NK-92 (cell line): ENCODE measurements around the gene DNAI4.
"Not testable (repeated sequence)": the region's sequence is repeated elsewhere in the genome, so short reads cannot be mapped to it uniquely, and the experiment has no call there.

Experiments used
- DNase-seq: peaks from one replicate; lab custom pipeline; 2025; ENCODE audit not compliant: unreplicated experiment; lab: John Stamatoyannopoulos, UW

Gene DNAI4

DNA sequence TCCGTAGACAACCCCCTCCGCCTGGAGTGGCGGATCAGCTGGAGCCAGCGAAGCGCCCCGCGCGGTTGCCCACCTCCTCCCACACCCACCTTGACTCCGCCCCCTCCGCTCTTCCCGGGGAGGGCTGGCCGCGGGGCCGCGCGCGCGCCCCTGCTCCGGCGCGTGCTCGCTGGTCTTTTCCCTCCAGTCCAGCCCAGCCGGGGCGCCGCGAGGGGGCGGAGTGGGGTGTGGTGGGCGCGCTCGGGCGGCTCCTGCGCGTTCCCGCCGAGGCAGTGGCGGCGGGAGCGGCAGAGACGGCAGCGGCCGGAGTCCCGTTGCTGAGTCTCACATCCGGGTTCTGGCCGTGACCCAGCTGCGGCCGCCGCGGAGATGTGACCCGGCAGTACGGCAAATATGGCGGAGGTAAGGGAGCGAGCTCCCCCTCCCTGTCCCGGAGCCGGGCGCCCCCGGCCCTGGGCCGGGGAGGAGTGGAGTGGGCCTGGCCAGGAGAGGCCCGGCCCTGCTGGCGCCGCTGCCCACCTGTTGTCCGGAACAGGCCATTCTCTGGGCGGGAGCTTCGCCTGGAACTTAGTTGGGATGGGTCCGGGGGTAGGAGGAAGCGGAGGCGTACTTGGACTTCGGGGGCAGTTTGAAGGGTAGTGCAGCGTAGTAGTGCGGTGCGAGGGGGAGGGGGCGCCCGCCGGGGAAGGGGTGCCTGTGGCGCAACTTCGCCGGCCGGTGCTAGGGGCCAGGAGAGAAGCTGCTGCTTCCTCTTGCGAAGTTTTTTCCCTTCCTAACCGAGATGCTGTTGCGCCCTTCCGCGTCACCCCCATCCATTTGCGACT, 5.6 kb upstream of the DNAI4 start:
- peak; percentile 49 for DNase-seq

DNA sequence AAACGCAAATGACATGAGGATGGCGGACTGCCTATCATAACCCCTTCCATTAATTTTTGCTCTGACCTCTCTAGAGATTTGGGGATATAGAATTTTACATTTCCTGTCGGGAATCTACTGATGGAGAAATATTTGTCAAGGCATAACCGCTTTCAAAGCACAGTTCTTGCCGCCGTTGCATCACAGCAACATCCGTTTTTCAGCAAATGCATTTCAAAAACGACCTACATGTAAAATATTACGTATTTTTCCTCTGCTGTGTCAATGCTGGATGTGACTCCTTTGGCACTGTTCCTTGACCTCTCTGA, 5.0 kb upstream of the DNAI4 start:
- DNase-seq, result no peak

DNA sequence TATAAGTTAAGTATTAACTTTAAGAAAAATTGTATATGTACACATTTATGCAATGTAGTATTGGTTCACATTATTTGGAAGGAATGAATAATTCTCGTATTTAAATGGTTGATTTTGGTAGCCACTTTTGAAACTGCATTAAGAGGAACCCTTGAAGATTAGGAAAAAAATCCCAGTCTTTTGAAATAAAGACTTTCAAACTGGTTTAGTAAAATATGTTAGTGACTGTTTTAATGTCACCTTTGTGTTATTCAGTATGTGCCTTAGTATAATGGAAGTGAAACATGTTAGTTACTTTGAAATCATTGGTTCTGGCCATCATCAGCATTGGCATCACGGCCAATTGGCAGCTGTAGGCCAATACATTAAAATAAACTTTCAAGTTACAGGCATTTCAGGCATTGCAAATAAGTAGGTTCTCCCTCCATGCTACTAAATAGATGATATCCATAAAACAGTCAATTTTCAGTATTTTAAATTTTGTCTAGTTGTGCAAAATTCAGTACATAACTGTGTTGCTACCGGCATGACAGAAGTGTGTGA, 4.6 kb upstream of the DNAI4 start:
- no peak for DNase-seq

DNA sequence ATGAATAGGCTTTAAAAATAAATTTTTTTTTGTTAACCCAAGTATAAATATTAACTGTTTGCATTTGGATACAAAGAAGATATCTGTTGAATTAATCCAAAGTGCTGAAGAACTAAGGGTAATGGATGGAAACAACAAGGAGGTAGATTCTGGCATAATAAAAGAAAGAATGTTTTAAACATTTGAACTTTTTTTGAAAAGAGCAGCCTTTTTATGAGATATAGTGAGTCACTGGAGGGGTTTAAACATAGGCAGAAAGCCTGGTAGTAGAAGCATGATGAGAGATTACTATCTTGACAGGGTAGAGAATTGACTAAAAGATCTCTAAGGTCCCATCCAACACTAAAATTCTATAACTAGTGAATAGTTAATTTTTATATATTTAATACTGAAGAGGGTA, 2.9 kb upstream of the DNAI4 start:
- DNase-seq, result no peak

DNA sequence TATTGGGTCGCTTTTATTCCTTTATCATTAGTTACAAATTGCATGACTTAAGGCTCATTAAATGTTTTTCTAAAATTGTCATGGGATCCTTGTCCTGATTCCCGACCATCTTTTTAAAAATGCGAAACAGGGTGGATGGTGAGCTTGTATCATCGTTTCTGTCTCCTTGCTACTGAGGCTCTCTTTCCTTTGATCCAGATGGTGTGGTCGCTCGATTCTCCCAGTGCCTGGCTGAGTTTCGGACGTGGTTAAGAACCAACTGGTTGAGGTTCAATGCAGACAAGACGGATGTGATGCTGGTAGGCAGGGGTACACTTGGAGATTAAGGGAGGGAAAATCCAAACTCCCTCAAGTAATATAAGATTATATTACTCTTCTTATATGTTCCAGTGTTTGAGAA, 1.3 kb upstream of the DNAI4 start:
- no peak for DNase-seq

DNA sequence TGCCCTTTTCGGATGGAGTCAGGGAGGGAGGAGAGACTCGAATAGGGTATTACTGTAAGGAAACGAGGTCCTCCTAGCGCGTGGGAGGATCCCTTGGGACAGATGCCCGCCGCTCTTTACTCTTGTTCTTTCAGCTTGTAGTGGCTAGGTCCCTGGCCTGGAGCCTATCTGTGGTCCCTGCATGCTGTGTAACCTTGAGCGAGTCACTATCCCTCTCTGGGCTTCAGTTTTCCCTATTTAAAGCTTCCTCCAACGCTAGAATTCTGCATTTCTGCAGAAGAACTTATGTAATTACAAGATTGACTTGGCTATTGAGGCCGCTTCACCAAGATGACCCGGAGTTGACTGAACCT, 878 bp upstream of the DNAI4 start:
- DNase-seq, result no peak

DNA sequence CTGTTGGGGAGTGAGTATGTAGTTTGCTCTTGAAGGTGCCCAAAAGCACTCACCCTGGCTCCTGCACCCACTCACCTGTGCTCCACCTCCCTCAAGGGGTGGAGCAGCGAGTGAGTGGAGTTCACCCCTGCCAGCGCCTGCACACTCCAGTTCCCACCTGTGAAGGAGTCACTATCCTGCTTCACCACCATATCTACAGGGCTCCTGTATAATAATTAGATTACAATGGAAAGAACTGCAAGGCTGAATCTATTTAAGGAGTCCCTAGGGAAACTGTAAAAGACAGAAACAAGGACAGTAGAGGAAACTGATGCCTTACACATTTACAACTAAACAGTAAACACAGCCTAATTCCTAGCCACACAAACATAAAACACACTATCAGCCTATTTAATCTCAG, 4.1 kb downstream of the DNAI4 start:
- DNase-seq, result no peak

DNA sequence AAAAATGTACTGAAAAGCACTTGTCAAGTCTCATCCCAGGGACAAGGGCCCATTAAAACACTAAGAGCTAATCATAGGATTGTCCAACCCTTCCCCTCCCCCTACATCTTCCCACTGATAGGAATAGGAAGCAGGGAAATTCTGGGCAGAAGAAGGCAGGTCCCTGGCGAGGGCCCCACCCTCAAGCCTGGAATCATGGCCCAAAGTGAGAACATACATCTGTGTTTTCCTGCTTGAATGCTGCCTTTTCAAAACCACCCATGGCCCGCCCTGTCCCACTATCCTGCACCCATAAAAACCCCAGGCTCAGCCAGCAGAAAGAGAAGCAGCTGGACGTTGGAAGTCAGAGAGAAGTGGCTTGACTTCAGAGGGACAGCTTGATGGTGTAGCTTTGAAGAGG, 4.8 kb downstream of the DNAI4 start:
- DNase-seq, result no peak

DNA sequence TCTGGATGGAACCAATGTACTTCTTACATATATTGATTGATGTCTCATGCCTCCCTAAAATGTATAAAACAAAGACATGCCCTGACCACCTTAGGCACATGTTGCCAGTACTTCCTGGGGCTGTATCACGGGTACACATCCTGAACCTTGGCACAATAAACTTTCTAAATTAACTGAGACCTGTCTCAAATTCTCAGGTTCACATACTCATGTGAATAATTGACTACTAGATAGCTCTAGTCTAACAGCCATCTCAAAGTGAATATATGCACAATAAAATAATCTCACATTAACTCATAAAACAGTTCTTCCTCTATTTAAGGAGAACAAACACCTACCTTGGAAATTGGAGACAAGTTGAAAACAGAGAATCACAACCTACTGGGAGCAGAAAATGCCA, 5.6 kb downstream of the DNAI4 start:
- DNase-seq, result no peak

DNA sequence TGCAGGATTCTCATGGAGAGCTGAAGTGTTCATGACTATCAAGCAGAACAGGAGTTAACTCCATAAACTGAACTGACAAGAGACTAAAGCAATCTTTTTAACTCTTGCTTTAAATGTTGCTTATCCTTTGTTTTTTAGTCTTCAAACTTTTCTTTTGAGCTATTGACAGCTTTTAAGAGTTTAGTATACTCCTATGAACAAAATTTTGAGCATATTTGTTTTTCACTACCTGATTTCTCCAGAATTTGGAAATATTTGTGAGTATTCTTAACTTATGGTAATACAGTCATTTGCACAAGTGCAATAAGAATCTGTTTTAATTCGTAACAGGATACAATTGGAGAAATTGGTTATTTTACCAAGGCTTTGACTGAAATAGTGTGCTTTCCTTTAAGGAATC, 7.2 kb downstream of the DNAI4 start:
- DNase-seq, result no peak

DNA sequence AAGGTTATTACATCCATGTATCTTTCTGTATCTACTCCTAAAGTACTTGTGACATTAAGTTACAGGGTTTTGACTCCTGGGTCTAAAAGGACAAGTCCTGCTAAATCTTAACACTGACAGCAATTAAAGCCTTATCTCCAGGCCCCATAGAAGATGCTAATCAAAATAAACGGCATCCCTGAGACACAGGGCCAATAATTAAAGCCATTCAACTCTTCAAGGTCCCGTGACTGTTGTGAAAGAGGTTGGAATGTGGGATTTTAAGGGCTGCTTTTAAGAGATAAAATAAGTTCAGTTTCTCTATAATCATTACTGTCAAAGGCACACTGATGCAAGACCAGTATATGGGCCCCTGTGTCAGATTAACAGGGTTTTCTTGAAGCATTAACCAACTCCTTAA, 8.3 kb downstream of the DNAI4 start:
- DNase-seq, result no peak

DNA sequence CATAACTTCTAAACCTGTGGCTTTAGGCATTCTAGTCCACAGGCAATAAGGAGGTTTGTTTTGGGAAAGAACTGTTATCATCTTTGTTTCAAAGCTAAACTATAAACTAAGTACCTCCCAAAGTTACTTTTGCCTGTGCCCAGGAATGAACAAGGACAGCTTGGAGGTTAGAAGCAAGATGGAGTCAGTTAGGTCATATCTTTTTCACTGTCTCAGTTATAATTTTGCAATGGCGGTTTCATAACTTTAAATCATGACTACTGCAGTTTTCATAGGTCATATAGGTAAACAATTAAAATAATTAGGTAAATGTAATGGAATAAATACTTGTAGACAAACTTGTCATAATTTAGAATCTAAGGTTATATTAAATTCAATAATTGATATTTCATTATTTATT, 9.5 kb downstream of the DNAI4 start:
- not testable (repeated sequence) for DNase-seq

DNA sequence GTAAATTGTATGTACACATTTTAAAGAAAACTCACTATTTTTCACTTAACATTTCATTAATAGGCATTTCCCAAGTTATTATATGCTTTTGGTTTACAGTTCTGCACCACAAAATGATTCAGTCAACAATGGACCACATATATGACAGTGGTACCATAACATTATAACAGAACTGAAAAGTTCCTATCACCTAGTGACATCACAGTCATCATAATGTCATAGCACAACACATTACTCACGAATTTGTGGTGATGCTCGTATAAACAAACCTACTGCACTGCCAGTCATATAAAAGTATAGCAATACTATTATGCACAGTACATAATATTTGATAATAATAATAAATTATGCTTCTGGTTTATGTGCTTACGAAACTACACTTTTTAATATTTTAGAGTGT, 30.9 kb downstream of the DNAI4 start:
- DNase-seq, result no peak

DNA sequence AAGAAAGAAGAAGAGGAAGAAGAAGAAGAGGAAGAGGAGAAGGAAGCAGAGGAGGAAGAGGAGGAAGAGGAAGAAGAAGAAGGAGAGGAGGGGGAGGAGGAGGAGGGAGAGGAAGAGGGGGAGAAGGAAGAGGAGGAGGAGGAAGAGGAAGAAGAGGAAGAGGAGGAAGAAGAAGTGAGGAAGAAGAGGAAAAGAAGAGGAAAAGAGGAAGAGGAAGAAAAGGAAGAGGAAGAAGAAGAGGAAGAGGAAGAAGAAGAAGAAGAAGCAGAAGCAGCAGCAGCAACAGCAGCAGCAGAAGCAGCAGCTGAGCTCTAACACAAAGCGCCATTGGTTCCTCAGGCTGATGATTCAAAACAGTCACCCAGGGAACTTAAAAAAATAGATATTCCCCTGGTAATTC, 34.0 kb downstream of the DNAI4 start:
- no peak for DNase-seq

DNA sequence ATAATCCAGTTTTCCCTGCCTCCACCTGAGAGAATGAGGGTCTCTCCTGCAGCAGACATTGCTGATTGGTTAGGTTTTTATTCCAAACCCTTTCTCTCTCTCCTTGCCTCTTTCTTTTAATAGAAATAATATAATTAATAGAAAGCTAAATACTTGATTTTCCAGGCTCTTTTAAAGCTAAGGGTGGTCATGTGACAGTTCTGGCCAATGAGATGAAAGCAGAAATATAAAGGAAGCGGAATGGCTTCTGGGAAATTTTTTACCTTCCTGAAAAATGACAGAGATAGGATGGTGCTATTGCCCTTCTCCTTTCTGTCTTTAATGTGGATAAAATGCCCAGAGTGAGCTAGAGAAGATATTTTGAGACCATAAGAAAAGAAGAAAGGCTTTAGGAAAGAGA, 35.6 kb downstream of the DNAI4 start:
- DNase-seq, result no peak

DNA sequence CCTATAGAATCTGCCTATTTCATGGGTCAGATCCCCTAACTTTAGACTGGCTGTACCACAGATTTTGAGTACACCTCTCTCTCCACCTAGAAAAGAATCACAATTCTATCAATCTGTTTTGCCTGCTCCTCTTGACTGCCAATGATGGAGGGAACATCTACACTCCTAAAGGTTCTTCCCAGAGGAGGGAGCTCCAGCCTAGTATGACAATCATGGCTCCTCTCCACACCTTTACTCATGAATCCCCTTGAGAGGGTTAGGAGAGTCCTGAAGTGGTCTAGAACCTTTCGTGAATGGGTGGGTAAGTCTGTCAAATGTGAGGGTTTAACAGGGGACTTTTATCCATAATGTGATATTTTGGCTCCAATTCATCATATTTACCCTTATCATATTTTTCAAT, 48.0 kb downstream of the DNAI4 start:
- no peak for DNase-seq

DNA sequence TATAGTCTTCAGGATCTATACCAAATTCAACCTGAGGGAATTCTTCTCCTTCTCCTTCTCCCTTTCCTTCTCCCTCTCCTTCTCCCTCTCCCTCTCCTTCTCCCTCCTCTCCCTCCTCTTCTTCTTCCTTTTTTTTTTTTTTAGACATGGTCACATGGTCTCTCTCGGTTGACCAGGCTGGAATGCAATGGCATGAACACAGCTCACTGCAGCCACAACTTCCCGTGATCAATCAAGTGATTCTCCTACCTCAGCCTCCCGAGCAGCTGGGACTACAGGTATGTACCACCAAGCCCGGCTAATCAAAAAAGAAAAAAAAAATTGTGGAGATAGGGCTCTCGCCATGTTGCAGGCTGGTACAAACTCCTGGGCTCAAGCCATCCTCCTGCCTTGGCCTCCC, 51.5 kb downstream of the DNAI4 start:
- no peak for DNase-seq

DNA sequence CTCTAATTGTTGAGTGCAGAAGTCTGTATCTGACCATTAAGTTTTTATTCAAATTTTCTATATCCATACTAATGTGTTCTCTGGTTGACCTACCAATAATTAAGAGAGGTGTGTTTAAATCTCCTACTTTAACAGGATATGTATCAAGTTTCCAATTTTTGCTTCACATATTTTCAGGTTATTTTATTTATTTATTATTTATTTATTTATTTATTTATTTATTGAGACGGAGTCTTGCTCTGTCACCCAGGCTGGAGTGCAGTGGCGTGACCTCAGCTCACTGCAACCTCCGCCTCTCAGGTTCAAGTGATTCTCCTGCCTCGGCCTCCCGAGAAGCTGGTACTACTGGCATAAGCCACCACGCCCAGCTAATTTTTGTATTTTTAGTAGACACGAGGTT, 52.6 kb downstream of the DNAI4 start:
- not testable (repeated sequence) for DNase-seq

DNA sequence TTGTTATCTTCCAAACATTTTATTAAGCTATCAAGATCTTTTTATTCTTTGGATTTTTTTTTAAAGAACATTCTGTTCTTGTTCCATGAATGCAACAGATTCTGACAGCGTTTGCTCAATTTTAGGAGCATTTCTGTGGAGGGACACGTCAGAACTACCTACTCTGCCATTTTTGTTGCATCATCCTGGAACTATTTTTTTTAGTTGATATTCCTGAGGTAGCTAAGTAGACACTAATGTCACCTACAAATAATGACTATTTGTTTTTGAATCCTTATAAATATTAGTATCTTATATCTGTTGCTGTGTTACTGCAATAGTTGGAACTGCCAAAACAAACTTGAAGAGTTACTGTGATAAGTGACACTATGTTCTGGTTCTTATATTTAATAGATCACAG, 57.2 kb downstream of the DNAI4 start:
- DNase-seq, result no peak

DNA sequence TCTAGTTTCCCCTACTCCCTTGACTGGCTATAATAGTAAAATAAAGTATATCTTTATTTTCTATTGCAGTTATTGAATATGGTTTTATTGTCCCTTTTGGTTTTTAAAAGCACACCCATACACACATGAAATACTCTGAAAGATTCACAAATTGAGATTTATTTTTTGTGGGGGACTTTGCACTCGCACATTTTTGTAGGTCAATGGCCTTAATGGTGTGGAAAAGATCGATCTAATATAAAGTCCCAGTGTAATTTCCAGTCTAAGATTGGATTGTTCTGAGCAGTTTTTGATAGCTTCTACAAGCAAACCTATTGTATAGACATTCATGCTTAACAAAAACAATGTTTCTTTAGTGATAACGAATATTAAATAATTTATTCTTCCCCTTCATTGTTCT, 64.1 kb downstream of the DNAI4 start:
- DNase-seq, result no peak

DNA sequence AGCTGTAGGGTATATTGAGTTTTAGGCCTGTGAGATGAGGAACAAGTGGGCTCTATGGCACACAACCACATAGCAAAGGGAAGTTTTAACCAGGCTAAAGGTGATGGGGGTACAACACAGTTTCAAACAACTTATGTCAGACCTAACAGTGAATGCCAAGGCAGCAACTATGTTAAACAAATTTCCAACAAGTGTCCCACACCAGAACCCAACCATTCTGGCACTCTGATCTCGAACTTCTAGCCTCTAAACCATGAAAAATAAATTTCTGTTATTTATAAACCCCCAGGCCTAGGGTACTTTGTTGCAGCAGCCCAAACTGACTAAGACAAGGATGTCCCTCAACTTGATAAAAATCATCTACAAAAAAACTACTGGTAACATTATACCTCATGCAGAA, 71.3 kb downstream of the DNAI4 start:
- no peak for DNase-seq

DNA sequence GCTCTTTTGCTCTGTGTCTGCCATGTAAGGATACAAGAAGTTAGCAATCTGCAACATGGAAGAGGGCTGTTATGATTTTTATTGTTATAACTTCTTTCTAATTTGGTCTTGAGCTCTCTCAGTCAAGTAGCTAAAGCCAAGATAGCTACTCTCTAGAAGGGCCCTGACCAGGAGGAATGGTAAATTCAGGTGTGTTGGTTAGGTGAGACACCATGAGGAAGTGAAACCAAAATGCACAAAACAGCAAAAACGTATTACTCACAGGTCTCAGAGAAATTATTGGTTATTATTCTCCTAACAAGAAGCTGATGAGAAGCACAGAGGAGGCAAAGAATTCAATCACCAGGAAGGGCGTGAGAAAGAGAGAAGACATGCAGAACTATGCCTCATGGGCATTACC, 71.8 kb downstream of the DNAI4 start:
- DNase-seq, result no peak

DNA sequence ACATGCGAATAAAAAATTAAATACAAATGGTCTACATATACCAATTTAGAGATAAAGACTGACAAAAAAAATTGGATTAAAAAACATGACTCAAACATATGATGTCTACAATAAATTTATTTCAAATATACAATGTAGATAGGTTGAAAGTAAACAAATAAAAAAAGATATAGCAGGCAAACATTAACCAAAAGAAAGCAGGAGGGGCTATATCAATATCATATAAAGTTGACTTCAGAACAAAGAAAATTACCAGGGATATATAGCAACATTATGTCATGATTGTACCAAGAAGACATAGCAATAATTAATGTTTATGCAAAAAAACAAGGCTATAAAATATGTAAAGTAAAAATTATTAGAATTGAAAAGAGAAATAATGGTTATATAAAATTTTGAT, 73.7 kb downstream of the DNAI4 start:
- no peak for DNase-seq
